ENCODE data around the gene ZFHX3. TPM values are rescaled to one million over a fixed set of nuclear protein-coding genes. Genes with fewer than 3 reads are reported as not detected.

Gene ZFHX3
- polyA plus RNA-seq, 4 donors: 0.45 to 12.8 (median 2.7) TPM

DNA sequence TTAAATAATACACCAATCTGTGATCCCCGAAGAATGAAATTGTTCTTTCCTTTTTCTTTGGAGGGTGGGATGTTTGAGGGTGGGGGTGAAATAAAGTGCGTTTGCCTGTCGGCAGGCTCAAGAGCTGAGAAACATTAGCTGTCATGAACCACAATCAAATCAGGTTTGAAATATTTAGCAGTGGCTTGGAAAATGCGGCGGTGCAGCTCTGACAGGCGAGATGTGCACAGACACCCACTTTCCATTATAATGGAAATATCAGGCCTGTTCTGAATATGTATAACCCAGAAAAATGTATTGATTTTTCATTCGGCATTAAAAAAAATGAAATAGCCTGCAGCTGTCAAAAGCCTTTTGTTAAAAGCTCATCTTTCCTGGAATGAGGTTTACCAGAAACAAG, 212.8 kb downstream of the ZFHX3 start:
- DNase-seq (no peak), FAIRE-seq (no peak)
- Histone ChIP-seq H3K4me1 (ENCODE audit: control insufficient read depth in 3 of 3, insufficient read depth in 2 of 3, low read depth in 1 of 3, low read length in 2 of 3) (peaks cover 0 to 4% (median 0%) of the 10 kb centered on the region in 3 donors), H3K9me3 (ENCODE audit: control insufficient read depth in 2 of 2, insufficient read depth in 1 of 2, low read depth in 1 of 2, low read length in 1 of 2) (no peaks in the 10 kb centered on the region), H3K27ac (ENCODE audit: low read depth in 1 of 3, low read length in 2 of 3) (no peak overlapping the region), H3K27me3 (ENCODE audit: control insufficient read depth in 3 of 3, insufficient read depth in 3 of 3, low read length in 3 of 3) (no peaks in the 10 kb centered on the region), H3K36me3 (ENCODE audit: control insufficient read depth in 3 of 3, insufficient read depth in 2 of 3, low read depth in 1 of 3, low read length in 3 of 3) (peaks cover 0 to 4% (median 0%) of the 10 kb centered on the region in 3 donors), H3K4me3 (ENCODE audit: low read depth in 1 of 3, low read length in 3 of 3) (no peak overlapping the region)
- 88 to 91% (median 89%) methylated on average over 7 of the region's 7 CpGs for WGBS, 3 donors

GRCh38 chr16:72834499-72834898, 213.4 kb downstream of the ZFHX3 start:
- DNase-seq: no peak
- WGBS, 3 donors: 91 to 97% (median 94%) methylated on average over 9 of the region's 9 CpGs
- H3K4me1 ChIP-seq (ENCODE audit: control insufficient read depth in 3 of 3, insufficient read depth in 2 of 3, low read depth in 1 of 3, low read length in 2 of 3): peaks cover 0 to 4% (median 0%) of the 10 kb centered on the region in 3 donors
- H3K27ac ChIP-seq (ENCODE audit: low read depth in 1 of 3, low read length in 2 of 3): no peak overlapping the region
- no peak overlapping the region for H3K4me3 ChIP-seq (ENCODE audit: low read depth in 1 of 3, low read length in 3 of 3)
- H3K9me3 ChIP-seq (ENCODE audit: control insufficient read depth in 2 of 2, insufficient read depth in 1 of 2, low read depth in 1 of 2, low read length in 1 of 2): no peaks in the 10 kb centered on the region
- no peak for FAIRE-seq
- H3K27me3 ChIP-seq (ENCODE audit: control insufficient read depth in 3 of 3, insufficient read depth in 3 of 3, low read length in 3 of 3): no peaks in the 10 kb centered on the region
- H3K36me3 ChIP-seq (ENCODE audit: control insufficient read depth in 3 of 3, insufficient read depth in 2 of 3, low read depth in 1 of 3, low read length in 3 of 3): peaks cover 0 to 8% (median 0%) of the 10 kb centered on the region in 3 donors

DNA sequence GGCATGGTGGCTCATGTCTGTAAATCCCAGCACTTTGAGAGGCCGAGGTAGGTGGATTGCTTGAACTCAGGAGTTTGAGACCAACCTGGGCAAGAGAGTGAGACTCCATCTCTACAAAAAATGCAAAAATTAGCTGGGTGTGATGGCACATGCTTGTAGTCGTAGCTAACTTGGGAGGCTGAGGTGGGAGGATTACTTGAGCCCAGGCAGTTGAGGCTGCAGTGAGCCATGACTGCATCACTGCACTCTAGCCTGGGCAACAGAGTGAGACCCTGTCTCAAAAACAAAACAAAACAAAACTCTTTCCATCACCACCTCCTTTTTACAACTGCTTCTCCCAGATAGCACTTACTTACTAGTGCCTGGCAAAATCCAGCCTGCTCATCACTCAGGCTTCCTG, 214.0 kb downstream of the ZFHX3 start:
- no peaks in the 10 kb centered on the region for H3K9me3 ChIP-seq (ENCODE audit: control insufficient read depth in 2 of 2, insufficient read depth in 1 of 2, low read depth in 1 of 2, low read length in 1 of 2)
- 84 to 90% (median 88%) methylated on average over 2 of the region's 2 CpGs for WGBS, 3 donors
- no peaks in the 10 kb centered on the region for H3K27me3 ChIP-seq (ENCODE audit: control insufficient read depth in 3 of 3, insufficient read depth in 3 of 3, low read length in 3 of 3)
- peaks cover 0 to 4% (median 0%) of the 10 kb centered on the region in 3 donors for H3K4me1 ChIP-seq (ENCODE audit: control insufficient read depth in 3 of 3, insufficient read depth in 2 of 3, low read depth in 1 of 3, low read length in 2 of 3)
- no peak for FAIRE-seq
- H3K27ac ChIP-seq (ENCODE audit: low read depth in 1 of 3, low read length in 2 of 3): no peak overlapping the region
- DNase-seq: no peak
- peaks cover 0 to 12% (median 0%) of the 10 kb centered on the region in 3 donors for H3K36me3 ChIP-seq (ENCODE audit: control insufficient read depth in 3 of 3, insufficient read depth in 2 of 3, low read depth in 1 of 3, low read length in 3 of 3)
- no peak overlapping the region for H3K4me3 ChIP-seq (ENCODE audit: low read depth in 1 of 3, low read length in 3 of 3)

DNA sequence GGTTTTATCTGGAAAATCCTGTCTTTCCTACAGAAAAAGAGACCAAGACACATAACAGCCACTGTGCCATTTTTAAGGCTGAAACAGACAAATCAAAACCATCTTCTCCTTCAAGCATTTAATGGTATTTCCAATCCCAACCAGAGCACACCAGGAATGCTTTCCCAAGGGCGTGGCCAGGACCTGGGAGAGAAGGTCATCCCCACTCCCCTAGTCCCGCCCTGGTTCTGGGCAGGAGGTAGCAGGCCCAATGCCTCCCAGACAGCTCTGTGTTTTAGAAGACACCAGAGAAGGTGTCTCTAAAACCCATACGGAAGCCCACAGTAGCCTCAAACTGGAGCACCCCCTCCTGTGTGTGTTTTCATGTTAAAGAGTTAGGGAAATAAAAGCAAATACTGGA, 214.4 kb downstream of the ZFHX3 start:
- FAIRE-seq: no peak
- Histone ChIP-seq H3K9me3 (ENCODE audit: control insufficient read depth in 2 of 2, insufficient read depth in 1 of 2, low read depth in 1 of 2, low read length in 1 of 2) (no peaks in the 10 kb centered on the region), H3K27me3 (ENCODE audit: control insufficient read depth in 3 of 3, insufficient read depth in 3 of 3, low read length in 3 of 3) (no peaks in the 10 kb centered on the region), H3K4me3 (ENCODE audit: low read depth in 1 of 3, low read length in 3 of 3) (no peak overlapping the region), H3K36me3 (ENCODE audit: control insufficient read depth in 3 of 3, insufficient read depth in 2 of 3, low read depth in 1 of 3, low read length in 3 of 3) (peaks cover 0 to 17% (median 0%) of the 10 kb centered on the region in 3 donors), H3K4me1 (ENCODE audit: control insufficient read depth in 3 of 3, insufficient read depth in 2 of 3, low read depth in 1 of 3, low read length in 2 of 3) (peaks cover 0 to 7% (median 0%) of the 10 kb centered on the region in 3 donors), H3K27ac (ENCODE audit: low read depth in 1 of 3, low read length in 2 of 3) (no peak overlapping the region)
- DNase-seq: no peak
- 89 to 91% (median 89%) methylated on average over 3 of the region's 3 CpGs for WGBS, 3 donors

DNA sequence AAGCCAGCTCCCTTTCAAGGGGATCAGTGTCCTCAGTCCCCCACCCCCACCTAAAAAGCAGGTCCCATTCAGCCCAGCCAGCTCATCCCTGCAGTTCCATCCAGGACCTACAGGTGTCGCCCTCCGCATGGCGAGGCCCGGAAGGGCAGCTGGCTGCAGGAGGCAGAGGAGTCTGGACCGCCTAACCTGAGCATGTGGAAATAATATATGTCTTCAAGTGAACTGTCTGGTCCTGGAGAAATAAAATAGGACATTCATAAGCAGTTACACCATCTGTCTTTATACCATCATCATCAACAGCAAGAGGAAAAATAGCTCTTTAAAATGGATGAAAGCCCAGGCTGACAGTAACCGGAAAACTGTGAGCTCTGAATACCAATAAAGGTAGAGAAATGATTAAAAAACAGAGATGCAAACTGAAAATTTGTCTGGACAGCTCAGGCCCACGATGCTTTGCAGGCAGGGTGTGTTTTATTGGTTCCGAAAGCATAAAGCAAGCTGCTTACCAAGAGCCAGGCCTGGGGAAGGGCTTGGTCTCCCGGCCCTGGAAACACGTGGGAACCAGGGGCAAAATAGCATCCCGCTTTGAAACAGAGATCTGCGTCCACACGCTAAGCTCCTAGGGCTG, 215.2 kb downstream of the ZFHX3 start:
- H3K4me3 ChIP-seq (ENCODE audit: low read depth in 1 of 3, low read length in 3 of 3): no peak overlapping the region
- FAIRE-seq (no peak), DNase-seq (peak; percentile 65 to 80)
- H3K27ac ChIP-seq (ENCODE audit: low read depth in 1 of 3, low read length in 2 of 3): no peak overlapping the region
- H3K9me3 ChIP-seq (ENCODE audit: control insufficient read depth in 2 of 2, insufficient read depth in 1 of 2, low read depth in 1 of 2, low read length in 1 of 2): no peaks in the 10 kb centered on the region
- H3K4me1 ChIP-seq (ENCODE audit: control insufficient read depth in 3 of 3, insufficient read depth in 2 of 3, low read depth in 1 of 3, low read length in 2 of 3): peaks cover 0 to 11% (median 0%) of the 10 kb centered on the region in 3 donors
- H3K27me3 ChIP-seq (ENCODE audit: control insufficient read depth in 3 of 3, insufficient read depth in 3 of 3, low read length in 3 of 3): no peaks in the 10 kb centered on the region
- H3K36me3 ChIP-seq (ENCODE audit: control insufficient read depth in 3 of 3, insufficient read depth in 2 of 3, low read depth in 1 of 3, low read length in 3 of 3): peaks cover 0 to 15% (median 0%) of the 10 kb centered on the region in 3 donors
- 49 to 51% (median 51%) methylated on average over 13 of the region's 13 CpGs for WGBS, 3 donors

- no peak for FAIRE-seq
- no peak overlapping the region for H3K27ac ChIP-seq (ENCODE audit: low read depth in 1 of 3, low read length in 2 of 3)
- no peak overlapping the region for H3K4me3 ChIP-seq (ENCODE audit: low read depth in 1 of 3, low read length in 3 of 3)
- no peaks in the 10 kb centered on the region for H3K27me3 ChIP-seq (ENCODE audit: control insufficient read depth in 3 of 3, insufficient read depth in 3 of 3, low read length in 3 of 3)
- no peak for DNase-seq
- peaks cover 0 to 17% (median 0%) of the 10 kb centered on the region in 3 donors for H3K36me3 ChIP-seq (ENCODE audit: control insufficient read depth in 3 of 3, insufficient read depth in 2 of 3, low read depth in 1 of 3, low read length in 3 of 3)
- H3K9me3 ChIP-seq (ENCODE audit: control insufficient read depth in 2 of 2, insufficient read depth in 1 of 2, low read depth in 1 of 2, low read length in 1 of 2): no peaks in the 10 kb centered on the region
- 74 to 82% (median 77%) methylated on average over 12 of the region's 12 CpGs for WGBS, 3 donors
- peaks cover 0 to 14% (median 0%) of the 10 kb centered on the region in 3 donors for H3K4me1 ChIP-seq (ENCODE audit: control insufficient read depth in 3 of 3, insufficient read depth in 2 of 3, low read depth in 1 of 3, low read length in 2 of 3)
Measured at GRCh38 chr16:72829846-72830775, 217.8 kb downstream of the ZFHX3 start.

GRCh38 chr16:72827866-72828265, 220.1 kb downstream of the ZFHX3 start:
- H3K27me3 ChIP-seq (ENCODE audit: control insufficient read depth in 3 of 3, insufficient read depth in 3 of 3, low read length in 3 of 3): no peaks in the 10 kb centered on the region
- DNase-seq (peak; percentile 26 to 56), FAIRE-seq (no peak)
- no peak overlapping the region for H3K27ac ChIP-seq (ENCODE audit: low read depth in 1 of 3, low read length in 2 of 3)
- WGBS, 3 donors: 21 to 56% (median 34%) methylated on average over 7 of the region's 7 CpGs
- no peaks in the 10 kb centered on the region for H3K9me3 ChIP-seq (ENCODE audit: control insufficient read depth in 2 of 2, insufficient read depth in 1 of 2, low read depth in 1 of 2, low read length in 1 of 2)
- peaks cover 0 to 20% (median 0%) of the 10 kb centered on the region in 3 donors for H3K36me3 ChIP-seq (ENCODE audit: control insufficient read depth in 3 of 3, insufficient read depth in 2 of 3, low read depth in 1 of 3, low read length in 3 of 3)
- no peak overlapping the region for H3K4me3 ChIP-seq (ENCODE audit: low read depth in 1 of 3, low read length in 3 of 3)
- peaks cover 0 to 10% (median 0%) of the 10 kb centered on the region in 3 donors for H3K4me1 ChIP-seq (ENCODE audit: control insufficient read depth in 3 of 3, insufficient read depth in 2 of 3, low read depth in 1 of 3, low read length in 2 of 3)

DNA sequence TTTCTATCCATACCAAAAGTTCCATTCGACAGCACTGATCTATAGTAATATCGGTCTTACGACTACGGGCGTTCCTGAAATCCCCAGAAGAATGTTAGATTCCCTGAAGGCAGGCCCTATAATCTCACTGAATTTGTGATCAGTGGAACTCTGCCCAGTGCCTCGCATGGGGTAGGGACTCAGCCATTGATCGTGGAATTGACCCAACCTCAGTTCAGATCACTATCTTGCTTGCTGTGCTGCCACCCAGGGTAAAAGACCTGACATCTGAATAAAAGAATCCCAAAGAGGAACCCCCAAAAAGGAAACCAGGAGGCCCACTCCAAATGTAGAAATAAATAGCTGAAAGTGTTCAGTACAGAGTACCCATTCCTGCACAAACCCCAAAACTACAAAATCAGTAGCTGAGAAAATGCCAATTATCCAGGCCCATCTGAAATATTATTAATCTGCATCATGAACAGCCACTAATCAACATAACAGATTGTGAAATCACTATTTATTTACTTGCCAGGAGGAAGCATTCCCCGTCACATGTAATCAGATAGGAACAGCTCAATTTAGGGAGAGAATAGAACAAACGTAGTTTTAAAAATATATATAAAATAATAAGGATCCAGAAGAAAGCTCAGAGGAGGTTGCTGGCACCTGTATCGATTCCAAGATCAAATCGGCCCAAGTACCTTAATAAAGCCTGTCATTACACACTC, 221.9 kb downstream of the ZFHX3 start:
- DNase-seq (no peak), FAIRE-seq (no peak)
- WGBS, 3 donors: 86 to 91% (median 88%) methylated on average over 11 of the region's 11 CpGs
- Histone ChIP-seq H3K27me3 (ENCODE audit: control insufficient read depth in 3 of 3, insufficient read depth in 3 of 3, low read length in 3 of 3) (no peaks in the 10 kb centered on the region), H3K4me1 (ENCODE audit: control insufficient read depth in 3 of 3, insufficient read depth in 2 of 3, low read depth in 1 of 3, low read length in 2 of 3) (peaks cover 0 to 10% (median 0%) of the 10 kb centered on the region in 3 donors), H3K36me3 (ENCODE audit: control insufficient read depth in 3 of 3, insufficient read depth in 2 of 3, low read depth in 1 of 3, low read length in 3 of 3) (peaks cover 0 to 20% (median 0%) of the 10 kb centered on the region in 3 donors), H3K9me3 (ENCODE audit: control insufficient read depth in 2 of 2, insufficient read depth in 1 of 2, low read depth in 1 of 2, low read length in 1 of 2) (no peaks in the 10 kb centered on the region), H3K27ac (ENCODE audit: low read depth in 1 of 3, low read length in 2 of 3) (no peak overlapping the region), H3K4me3 (ENCODE audit: low read depth in 1 of 3, low read length in 3 of 3) (no peak overlapping the region)
